ENCODE measurements around the gene ABCA3.

DNA sequence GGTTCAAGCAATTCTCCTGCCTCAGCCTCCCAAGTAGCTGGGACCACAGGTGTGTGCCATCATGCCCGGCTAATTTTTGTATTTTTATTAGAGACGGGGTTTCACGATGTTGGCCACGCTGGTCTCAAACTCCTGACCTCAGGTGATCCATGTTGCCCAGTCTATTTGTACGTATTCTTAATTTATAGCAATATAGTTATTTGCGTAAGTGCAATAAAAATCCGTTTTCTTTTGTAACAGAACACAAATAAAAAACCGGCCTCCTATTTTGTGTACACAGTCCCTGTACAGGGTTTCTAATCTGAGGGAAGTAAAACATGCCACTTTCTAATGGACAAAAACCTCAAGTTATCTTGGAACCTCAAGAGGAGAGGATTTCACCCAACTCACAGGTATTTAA is 80.3 kb downstream of the ABCA3 start:
- TF ChIP-seq, protein P1, sequence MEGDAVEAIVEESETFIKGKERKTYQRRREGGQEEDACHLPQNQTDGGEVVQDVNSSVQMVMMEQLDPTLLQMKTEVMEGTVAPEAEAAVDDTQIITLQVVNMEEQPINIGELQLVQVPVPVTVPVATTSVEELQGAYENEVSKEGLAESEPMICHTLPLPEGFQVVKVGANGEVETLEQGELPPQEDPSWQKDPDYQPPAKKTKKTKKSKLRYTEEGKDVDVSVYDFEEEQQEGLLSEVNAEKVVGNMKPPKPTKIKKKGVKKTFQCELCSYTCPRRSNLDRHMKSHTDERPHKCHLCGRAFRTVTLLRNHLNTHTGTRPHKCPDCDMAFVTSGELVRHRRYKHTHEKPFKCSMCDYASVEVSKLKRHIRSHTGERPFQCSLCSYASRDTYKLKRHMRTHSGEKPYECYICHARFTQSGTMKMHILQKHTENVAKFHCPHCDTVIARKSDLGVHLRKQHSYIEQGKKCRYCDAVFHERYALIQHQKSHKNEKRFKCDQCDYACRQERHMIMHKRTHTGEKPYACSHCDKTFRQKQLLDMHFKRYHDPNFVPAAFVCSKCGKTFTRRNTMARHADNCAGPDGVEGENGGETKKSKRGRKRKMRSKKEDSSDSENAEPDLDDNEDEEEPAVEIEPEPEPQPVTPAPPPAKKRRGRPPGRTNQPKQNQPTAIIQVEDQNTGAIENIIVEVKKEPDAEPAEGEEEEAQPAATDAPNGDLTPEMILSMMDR (conservative IDR thresholded peaks at IDR 0.05 in 1 of 2, IDR thresholded peaks at IDR 0.05 in 1 of 2; ENCODE audit: low read depth in 1 of 2, low read length in 2 of 2): no peak
- no peak for TF ChIP-seq EZH2 (IDR thresholded peaks at IDR 0.05; ENCODE audit: low read length, missing control alignments)

All from fibroblast of lung (primary cell).